SK-N-SH treated with all-trans-retinoic acid at 6 μM for 48 hours (cell line): ENCODE data around the gene LANCL2.

Source experiments
- ARNTL ChIP-seq: fragments of 450-650 bp; formaldehyde crosslinking; IDR thresholded peaks from 2 replicates; pipeline ENCODE4 v1.5.0; 2020; ENCODE audit warnings: low read depth, mild to moderate bottlenecking, moderate library complexity, borderline replicate concordance
- CSDC2 ChIP-seq: fragments of 250-450 bp; sonication (Bioruptor Pico); IDR thresholded peaks from 2 replicates; pipeline ENCODE4 v1.5.0; 2020; ENCODE audit warnings: mild to moderate bottlenecking, moderate library complexity
- ESRRG ChIP-seq: fragments of 250-450 bp; sonication (Bioruptor Pico); IDR thresholded peaks from 2 replicates; pipeline ENCODE4 v1.6.1; 2021; ENCODE audit warnings: mild to moderate bottlenecking
- GLIS3 ChIP-seq: fragments of 250-450 bp; sonication (Bioruptor Pico); IDR thresholded peaks from 2 replicates; pipeline ENCODE4 v1.5.0; 2020; ENCODE audit warnings: mild to moderate bottlenecking, moderate library complexity
- PPARA ChIP-seq: fragments of 250-450 bp; sonication (Bioruptor Pico); IDR thresholded peaks from 2 replicates; pipeline ENCODE4 v1.5.0; 2020; ENCODE audit warnings: mild to moderate bottlenecking, borderline replicate concordance
- RARB ChIP-seq: fragments of 250-450 bp; sonication (Bioruptor Pico); IDR thresholded peaks from 2 replicates; pipeline ENCODE4 v1.8.0; 2021; ENCODE audit warnings: mild to moderate bottlenecking, moderate library complexity
- SNAI2 ChIP-seq: fragments of 250-450 bp; sonication (Bioruptor Pico); IDR thresholded peaks from 2 replicates; pipeline ENCODE4 v1.5.0; 2020; ENCODE audit warnings: mild to moderate bottlenecking, moderate library complexity
- ZC3H10 ChIP-seq: fragments of 250-450 bp; sonication (Bioruptor Pico); IDR thresholded peaks from 2 replicates; pipeline ENCODE4 v1.5.1; 2021; ENCODE audit warnings: mild to moderate bottlenecking, moderate library complexity
- ZFP30 ChIP-seq: fragments of 450-650 bp; formaldehyde crosslinking; IDR thresholded peaks from 2 replicates; pipeline ENCODE4 v1.5.0; 2022; ENCODE audit warnings: mild to moderate bottlenecking, moderate library complexity

DNA sequence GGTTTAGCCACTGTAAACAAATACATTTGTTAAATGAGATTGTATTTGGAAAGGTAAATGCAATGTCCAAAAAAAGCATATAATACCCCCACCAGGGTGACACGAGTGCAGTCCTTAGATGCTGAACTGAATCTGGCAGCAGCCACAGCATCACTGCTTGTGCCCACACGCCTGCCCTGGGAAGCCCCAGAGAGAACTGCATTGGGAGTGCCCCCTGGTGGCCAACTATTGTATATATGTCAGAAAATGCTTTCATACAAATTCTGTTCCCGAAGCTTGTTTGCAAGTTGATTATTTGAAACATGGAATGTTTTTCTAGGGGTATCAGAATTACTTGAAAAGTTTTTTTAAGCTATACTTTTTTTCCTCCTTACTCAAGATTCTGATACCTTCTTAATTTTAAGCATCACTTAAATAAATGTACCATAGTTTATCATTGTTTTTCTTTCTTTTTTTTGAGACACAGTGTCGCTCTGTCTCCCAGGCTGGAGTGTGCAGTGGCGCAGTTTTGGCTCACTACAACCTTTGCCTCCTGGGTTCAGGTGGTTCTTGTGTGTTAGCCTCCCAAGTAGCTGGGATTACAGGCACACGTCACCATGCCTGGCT, 50.1 kb downstream of the LANCL2 start:
- no peak for TF ChIP-seq ARNTL (CRISPR knock-in tag)
- TF ChIP-seq CSDC2 (CRISPR knock-in tag): no peak
- no peak for TF ChIP-seq ESRRG (CRISPR knock-in tag)
- TF ChIP-seq RARB: no peak
- no peak for TF ChIP-seq PPARA (CRISPR knock-in tag)
- TF ChIP-seq ZFP30 (CRISPR knock-in tag): no peak
- no peak for TF ChIP-seq ZC3H10 (CRISPR knock-in tag)
- TF ChIP-seq GLIS3 (CRISPR knock-in tag): no peak
- no peak for TF ChIP-seq SNAI2 (CRISPR knock-in tag)
